GM04504 (cell line): Measurements from ENCODE around the gene GRPR.

ENCODE experiments used
- DNase-seq: peaks from one replicate; pipeline ENCODE4 v3.0.0-alpha.2; 2012; ENCODE audit warnings: low read depth

Gene GRPR

DNA sequence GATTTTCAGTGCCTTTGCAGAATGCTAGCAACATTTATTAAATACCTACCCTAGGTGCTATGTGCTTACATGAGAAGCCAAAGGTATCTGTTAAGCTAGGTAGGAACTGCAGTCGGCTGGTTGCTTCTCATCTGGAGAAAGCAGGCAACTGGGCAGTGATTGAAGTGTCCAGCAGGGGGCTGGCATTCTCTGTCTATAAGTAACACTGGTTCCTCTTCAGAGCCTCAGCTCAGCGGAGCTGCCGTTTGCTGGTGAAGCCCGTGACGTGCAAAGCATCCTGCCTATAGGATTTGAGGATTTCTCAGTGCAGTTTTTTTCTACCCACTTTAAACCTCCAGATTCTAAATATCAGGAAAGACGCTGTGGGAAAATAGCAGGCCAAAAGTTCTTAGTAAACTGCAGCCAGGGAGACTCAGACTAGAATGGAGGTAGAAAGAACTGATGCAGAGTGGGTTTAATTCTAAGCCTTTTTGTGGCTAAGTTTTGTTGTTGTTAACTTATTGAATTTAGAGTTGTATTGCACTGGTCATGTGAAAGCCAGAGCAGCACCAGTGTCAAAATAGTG is at the start of gene GRPR:
GRPR (plus strand) TSS at position 344 of the 565 bp plus-strand sequence. CDS start 389 bp downstream, outside the sequence.
- peak; percentile 78 for DNase-seq

DNA sequence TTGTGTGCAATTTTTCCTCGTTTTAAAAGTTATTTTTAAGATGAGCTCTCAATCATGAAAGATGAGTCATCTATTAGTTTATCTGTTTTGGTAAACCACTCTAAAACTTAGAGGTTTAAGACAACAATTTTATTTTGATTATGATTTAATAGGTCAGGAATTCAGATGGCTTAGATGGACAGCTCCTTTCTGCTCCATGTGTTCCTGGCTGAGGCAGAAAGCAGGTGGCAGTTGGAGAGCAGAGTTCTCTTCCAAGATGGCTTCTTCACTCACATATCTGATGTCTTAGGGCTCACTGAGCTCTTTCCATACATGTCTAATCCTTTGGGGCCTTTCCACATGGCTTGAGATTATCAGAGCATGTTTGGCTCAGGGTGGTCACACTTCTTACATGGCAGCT is 48.3 kb upstream of the GRPR start:
- no peak for DNase-seq

DNA sequence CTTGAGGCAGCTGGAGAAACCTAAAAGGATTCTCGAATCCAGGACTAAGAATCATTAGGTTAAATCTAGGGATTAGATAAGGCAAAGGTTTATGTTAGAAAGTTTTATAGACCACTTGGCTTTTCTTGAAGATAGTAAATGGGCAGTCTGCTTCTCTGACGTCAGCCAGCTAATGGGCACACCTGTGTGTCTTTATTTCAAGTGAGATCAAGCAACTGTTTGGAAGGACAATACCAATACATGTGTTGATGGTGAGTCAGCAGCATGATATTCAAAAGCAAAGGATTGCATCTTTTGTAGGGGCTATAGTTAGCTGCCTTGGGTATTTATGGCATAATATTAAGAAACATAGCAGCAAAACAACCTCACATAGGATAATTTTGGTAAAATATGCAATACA is 46.5 kb upstream of the GRPR start:
- no peak for DNase-seq

DNA sequence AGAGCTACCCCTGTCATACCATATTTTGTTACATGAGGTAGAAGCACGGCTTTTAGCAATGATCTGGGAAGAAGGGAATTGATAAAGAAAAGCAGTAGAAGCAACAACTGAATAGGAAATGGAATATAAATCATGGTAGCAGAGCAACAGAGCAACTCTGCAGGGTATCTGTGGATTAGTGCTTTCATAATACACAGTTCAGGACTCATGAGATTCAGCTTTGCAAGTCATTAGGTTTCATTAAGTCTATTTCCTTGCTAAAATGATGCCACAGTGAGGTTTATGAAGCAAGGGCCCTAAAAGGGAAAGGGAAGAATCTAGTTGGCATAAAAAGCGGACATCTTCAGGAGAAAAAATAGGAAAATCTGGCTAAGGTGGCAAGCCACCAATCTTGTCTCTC is 45.6 kb upstream of the GRPR start:
- DNase-seq: no peak

DNA sequence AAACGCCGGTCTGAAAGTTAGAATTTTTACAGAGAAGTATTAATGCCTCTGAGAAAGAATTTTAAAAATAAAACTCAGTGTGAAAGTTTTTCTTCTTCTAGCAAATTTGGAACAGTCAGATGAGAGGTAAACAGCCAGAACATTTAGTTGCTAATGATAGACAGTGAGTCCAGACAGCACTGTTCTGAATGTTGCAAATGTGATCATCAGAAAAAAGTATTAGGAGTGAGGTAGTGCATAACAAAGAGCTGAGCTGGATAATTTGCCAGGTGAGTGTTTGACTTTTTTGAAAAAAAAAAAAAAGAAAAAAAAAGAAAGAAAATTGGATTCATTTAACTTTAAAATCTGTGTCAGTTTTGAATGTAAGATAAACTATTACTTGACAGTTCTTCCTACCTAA is 42.0 kb upstream of the GRPR start:
- no peak for DNase-seq

DNA sequence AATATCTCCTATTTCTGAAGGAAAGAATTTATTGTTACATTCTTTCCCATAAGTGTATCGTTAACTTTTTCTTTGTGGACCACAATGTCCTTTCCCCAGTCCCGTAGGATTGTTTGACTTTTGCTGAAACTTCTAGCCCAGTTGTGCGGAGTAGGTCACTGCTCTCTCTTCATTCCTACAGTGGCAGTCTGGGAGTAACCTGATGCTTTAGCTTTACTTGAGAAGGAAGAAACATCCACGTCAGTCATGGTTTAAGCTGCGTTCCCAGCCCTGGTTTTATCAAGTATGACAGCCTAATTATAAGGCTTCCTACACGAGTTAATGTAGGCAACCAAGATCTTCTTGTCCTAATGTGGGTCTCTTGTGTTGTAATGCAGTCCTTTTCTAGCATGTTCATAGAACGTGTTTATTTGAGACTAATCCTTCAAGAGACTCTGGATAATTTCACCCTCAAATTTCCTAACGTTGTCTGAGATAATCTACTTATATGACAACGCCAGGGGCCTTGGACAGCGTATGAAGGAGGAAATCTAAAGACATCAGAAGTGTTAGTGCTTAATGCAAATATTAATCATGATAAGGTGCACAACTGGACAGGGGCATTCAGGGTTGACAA is 40.8 kb upstream of the GRPR start:
- no peak for DNase-seq

DNA sequence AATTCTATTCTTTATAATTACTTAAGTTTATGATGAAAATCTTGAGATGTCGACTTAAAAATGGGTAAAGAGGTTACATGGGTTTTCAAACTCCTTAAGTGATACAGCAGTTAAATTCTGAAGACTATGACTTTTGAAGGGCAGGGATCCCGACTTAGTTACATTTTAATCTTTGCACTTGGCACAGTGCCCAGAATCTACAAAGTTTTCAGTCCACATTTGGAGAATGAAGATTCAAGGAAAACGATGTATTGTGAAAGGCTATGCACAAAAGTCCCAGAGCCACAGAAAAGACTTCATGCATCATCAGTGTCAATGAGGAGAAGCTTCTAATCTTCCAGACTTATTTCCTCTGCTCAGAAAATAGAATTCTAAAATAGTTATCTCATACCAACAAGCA is 36.3 kb upstream of the GRPR start:
- no peak for DNase-seq

DNA sequence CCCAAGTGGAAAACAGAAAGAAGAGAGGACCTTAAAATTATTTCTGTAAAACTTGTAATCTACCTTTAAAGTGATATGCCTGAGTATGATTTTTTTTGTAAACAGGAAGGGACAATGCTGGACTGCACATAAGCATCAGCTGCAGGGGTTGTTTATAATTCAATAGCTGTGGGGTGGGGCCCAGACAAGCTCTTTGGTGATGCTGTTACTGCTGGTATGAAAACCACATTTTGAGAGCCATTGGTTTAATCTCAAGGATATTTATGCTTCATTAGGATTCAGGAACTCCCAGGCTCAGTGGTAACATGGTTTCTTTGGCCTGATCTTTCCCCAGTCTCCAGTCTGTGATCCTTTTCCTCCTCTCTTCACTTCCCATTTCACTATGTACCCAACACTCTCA is 34.3 kb upstream of the GRPR start:
- no peak for DNase-seq

DNA sequence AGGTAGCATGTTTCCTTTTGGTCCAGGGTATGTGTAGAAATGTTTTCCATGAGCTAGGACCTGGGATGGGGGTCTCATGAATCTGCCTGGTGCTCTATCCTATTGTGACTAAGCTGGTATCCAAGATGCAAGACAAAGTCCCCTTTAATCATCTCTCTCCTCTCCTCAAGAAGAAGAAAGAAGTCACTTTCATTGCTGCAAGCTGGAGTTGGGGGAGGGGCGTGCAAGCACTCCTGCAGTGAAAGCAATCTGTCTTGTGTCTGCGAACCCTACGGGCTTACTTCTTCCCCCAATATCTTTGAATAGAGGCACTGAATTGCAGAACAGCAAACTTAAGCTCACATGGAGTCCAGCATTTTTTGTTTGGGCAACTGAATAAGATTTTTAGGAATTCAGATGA is 27.2 kb upstream of the GRPR start:
- DNase-seq: no peak

DNA sequence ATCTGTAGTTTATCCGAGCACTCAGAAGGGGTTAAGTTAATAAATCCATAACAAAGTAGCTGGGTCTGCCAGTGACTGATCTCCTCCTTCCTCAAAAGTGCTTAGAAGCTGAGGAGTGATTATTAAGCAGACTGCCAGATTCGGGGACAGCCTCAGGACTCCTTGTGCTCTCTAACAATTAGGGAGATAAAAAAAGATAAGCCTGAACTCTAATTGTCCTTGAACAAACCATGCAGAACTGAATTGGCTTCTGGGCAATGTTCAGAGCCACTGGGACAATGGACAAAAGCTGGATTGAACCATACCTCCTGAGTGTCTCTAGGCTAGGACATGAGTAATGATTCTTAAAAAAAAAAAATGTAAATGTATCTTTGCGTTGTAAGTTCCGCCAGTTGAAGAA is 22.7 kb upstream of the GRPR start:
- no peak for DNase-seq

DNA sequence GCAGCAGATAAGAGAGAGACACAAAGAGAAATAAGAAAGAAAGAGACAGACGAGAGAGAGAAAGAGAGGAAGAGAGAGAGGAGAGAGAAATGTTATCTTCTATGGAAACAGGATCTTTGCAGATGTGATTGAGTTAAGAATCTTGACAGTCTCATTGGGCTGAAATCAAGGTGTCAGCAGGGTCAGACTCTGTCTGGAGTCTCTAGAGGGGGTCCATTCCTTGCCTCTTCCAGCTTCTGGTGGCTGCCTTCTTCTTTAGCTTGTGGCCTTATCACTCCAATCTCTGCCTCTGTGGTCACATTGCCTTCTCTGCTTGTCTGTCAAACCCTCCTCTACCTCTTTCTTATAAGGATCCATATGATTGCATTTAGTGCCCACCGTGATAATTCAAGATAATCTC is 21.8 kb upstream of the GRPR start:
- DNase-seq: no peak

DNA sequence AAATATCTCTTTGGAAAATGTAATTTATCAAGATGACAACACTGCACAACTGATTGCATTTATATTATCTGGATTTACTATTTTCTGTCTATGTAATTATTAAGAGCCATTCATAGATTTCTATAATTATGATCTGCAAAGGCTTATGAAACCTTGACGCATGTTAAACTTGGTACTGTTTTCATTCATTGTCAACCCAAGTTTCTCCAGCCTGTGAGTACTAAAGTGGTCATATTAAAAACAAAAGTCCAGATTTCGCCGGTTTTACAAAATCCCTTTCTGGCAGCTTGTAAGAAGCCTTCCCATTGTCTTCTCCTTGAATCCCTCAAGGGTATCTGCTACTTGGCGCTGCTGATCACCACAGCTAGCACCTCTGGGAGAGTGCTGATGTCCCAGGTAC is 19.7 kb upstream of the GRPR start:
- no peak for DNase-seq

DNA sequence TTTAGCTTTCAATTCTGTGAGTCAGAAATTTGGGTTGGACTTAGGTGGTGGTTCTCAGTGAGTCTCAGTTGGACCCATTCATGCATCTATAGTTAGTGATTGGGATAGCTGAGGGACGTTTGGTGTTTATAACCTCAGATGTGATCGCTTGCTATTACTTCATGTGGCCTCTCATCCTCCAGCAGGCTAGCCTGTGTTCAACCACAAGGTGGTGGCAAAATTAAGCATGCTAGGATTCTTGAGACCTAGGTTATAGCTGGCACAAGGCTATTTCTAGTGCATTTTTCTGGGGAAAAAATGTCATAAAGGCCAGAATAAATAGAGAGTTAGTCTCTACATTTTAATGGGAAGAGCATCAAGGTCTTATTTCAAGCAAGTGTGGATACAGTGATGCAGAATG is 10.9 kb upstream of the GRPR start:
- no peak for DNase-seq

DNA sequence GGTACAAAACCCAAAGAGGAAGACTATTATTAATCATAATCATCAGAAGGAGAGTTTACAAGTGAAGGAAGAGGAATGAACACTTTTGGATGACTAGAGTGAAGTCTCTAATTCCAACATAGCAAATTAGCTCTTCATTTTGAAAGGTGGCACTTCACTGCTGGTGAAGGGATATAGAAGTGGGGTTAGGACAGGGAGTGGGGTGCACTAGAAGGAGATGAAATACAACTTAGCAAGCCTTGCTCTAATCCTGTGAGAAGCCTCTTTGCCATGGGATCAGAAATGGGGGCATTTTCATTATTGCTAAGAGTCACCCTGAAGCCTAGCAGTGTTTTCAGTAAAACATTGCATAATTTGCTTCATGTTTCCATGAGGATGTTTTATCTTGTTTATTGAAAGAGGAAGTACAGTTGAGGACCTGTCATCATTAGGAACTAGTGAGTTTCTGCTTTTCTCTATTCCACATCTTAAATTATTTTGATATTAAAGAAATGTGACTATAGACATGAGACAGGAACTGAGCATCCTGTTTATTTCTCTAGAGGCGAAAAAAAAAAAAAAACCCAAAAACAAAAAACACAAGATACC is 9.3 kb upstream of the GRPR start:
- no peak for DNase-seq

DNA sequence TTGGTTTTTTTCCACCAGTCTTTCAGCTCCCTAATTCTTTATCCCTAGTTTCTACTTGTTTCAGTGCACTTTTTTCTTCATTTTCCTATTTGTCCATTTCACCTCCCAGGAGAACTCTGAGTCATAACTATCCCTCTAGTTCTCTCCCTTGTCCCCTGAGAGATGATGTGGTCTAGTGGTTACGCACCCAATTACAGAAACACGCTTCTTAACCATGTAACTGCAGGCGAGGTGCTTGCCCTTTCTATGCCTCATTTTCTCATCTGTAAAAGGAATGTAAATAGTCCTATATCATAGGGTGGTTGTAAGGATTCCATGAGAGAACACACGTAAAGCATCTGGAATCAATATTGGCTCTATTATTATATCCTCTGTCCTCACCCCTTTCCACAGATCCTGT is 8.8 kb upstream of the GRPR start:
- peak; percentile 92 for DNase-seq

DNA sequence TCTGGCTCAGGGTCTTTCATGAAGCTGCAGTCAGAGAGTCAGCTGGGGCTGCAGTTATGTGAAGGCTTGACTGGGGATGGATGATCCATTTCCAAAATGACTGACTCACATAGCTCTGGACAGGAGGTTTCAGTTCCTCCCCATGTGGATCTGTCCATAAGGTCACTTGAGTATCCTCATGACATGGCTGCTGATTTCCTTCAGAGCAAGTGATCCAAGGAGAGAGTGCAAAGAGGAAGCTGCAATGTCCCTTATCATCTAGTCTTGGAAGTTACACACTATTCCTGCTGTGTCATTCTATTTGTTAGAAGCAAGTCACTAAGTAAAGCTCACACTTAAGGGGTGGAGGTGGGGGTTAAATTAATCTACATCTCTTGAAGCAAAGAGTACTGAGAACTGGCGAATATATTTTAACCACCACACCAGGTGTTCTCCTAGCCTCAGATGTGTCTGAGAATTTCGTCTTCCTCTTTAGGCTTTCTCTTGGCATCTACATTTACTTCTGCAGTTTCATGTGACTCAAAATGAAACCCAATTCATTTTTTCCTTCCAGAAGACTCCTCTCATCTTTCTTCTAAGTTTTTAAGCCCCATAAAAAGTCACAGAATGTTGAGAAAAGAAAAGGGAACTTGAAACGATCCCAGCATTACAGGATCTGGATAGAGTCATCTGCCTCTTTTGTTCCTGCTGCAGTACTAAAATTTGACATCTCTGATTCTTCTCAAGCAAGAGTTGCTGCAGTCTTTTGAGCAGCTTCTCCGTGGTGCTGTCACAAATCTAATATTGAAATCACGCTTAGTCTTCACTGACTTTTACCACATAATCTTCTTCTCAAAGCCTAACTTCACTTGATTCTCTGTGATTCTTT is 3.8 kb upstream of the GRPR start:
- DNase-seq: no peak

DNA sequence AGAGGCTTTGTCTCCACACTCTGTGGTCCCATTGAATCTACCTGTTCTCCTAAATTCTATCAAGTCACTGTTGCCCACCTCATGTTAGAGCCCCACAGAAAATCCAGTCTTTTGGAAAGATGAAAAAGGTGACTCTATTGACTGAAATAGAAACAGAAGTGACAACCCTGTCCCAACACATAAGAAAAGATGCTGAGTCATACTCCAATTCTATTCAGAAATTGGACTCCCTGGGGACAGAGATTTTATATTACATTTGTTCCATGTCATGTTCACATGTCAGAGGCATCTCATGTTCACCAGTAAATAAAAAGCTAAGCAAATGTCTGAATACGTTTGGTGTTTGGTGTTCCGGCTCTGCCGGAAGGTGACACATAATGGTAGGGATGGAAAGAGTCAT is 2.9 kb upstream of the GRPR start:
- no peak for DNase-seq

DNA sequence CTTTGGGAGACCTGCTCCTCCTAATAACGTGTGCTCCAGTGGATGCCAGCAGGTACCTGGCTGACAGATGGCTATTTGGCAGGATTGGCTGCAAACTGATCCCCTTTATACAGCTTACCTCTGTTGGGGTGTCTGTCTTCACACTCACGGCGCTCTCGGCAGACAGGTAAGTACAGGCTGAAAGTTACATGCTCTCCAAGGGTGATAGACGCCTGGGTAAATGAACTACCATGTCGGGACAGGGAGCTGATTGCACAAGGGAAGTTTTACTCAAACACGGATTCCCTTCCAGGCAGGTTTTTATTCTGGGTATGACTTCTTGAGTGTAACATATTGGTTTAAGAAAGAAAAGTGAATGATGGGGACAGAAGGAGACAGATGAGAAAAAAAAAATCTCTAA is 836 bp downstream of the GRPR start:
- no peak for DNase-seq

DNA sequence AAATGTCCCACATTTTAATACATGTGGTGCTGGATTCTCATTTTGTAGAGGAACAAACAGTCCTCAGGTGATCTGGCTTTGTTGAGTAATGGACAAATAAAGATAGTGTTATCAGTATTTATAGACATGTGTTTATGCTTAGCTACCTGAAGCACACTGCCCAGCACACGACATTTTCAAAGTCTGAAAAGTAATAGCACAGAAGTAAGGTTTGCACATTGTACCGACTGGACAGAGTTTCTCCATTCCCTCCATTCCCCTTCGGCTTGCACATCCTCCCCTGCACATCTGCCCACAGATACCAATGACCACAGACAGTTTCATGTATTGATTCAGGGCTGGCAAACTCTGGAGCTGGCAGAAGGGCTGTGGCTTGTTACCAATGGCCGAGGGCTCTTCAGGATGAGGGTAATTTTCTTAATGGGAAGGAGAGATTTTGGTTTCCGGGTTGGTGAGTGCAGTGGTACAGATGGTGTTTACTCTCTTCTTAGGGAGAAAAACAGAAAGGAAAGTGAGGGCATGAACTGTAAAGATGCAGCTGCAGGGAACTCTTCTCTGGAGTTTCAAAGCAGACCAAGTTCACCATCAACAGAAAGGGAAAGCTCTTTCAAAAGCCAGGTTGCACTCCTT is 2.3 kb downstream of the GRPR start:
- no peak for DNase-seq

DNA sequence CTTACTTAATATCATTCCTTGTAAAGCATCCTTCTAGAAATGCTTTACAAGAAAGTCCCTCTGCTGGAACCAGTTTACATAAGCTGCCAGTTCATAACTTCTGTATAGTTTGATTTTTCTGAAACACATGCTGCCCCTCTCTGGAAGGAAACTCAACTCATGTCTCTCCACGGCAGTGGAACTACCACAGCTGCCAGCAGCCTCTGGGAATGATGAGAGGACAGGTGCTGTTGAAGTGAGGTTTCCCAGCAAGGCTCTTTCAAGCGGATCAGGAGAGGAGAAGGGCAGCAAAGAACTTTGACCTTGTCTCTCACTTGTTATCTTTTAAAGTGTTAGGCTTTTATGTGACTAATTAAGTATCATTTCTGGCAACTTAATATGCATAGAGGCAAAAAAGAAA is 7.3 kb downstream of the GRPR start:
- no peak for DNase-seq

DNA sequence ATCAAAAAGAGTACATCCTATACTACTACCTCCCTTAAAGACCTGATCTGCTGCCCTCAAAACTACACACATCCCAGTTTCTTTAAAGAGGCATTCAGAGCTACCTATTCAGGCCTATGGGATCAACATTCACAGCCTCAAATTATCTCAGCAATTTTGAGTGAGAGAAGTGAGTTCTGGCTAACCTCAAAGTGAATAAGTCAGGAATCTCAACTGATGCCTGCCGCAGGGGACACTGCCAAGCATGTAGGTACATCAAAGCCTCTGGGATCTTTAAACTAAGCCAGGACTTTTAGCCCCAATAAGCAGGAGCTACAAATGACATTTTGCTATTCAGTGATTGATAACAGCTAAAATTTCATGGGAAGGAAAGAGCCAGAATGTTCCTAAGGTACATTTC is 11.6 kb downstream of the GRPR start:
- no peak for DNase-seq

DNA sequence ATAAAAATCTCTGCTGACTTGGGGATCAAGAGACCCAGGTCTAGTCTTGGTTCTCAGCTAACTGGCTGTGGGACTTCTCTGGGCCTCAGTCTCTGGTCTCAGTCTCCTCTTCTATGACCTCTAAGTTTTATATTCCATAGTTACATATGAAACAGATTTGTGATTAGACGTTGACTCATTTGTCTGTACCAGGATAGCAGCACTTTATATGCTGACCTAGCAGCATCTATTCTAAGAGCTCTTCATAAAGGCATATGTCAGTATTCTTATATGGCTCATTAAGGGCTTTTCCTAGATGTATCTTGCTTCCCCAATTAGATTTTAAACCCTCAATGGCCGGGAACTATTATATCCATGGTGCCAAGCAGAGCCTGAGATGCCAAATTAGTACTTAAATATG is 12.7 kb downstream of the GRPR start:
- no peak for DNase-seq
